Measurements from ENCODE around the gene FOXD1. TPM values are rescaled to one million over a fixed set of nuclear protein-coding genes. Genes with fewer than 3 reads are reported as not detected.

The FOXD1 gene
- polyA plus RNA-seq, 2 of the 4 experiments (the other 2 are of a cell fraction): 2.2 to 8.2 TPM

- Histone ChIP-seq H3K4me2 (no peak overlapping the region), H3K9me3 (no peaks in the 10 kb centered on the region), H3K4me3 (no peak overlapping the region), H3K4me1 (peaks cover 17% of the 10 kb centered on the region), H3K27ac (no peak overlapping the region)
- 71% methylated on average over 4 of the region's 4 CpGs for WGBS (ENCODE audit: missing lambda C conversion rate)
- ChIA-PET POLR2A (interaction anchor here (0.6 kb wide), 1 partner anchor 16 kb away, joined by 8 read pairs; no protein-coding TSS in a partner anchor), CTCF (interaction anchor here (1.1 to 4.8 kb wide), 8 partner anchors 8 to 227 kb away, joined by 3 to 34 read pairs (median 4); no protein-coding TSS in a partner anchor)
- TF ChIP-seq KDM5A (IDR thresholded peaks at IDR 0.05) (no peak), MAFK (IDR thresholded peaks at IDR 0.05; ENCODE audit: partially characterized antibody) (no peak), CHD2 (IDR thresholded peaks at IDR 0.05; ENCODE audit: low read length, partially characterized antibody) (no peak), PHF8 (IDR thresholded peaks at IDR 0.05; ENCODE audit: borderline replicate concordance, low read depth) (no peak), ELK1 (IDR thresholded peaks at IDR 0.05; ENCODE audit: low read depth, low read length) (no peak), RNF2 (IDR thresholded peaks at IDR 0.05; ENCODE audit: borderline replicate concordance, low read depth) (no peak), HEYL (CRISPR knock-in tag; IDR thresholded peaks at IDR 0.05) (no peak), FOSL2 (IDR thresholded peaks at IDR 0.05) (no peak), FOSL2 (CRISPR knock-in tag; IDR thresholded peaks at IDR 0.05) (no peak)
- DNase-seq (ENCODE audit: low read depth in 1 of 2, low spot score in 1 of 2) (no peak), FAIRE-seq (no peak), ATAC-seq (no peak)
Measured at GRCh38 chr5:73442996-73443627, 5.5 kb downstream of the FOXD1 start.

GRCh38 chr5:73442231-73442811 lies 6.3 kb downstream of the FOXD1 start:
- CTCF ChIA-PET: interaction anchor here (0.9 to 4.8 kb wide), 7 partner anchors 9 to 226 kb away, joined by 4 to 34 read pairs (median 6); no protein-coding TSS in a partner anchor
- Histone ChIP-seq H3K27ac (no peak overlapping the region), H3K4me3 (no peak overlapping the region), H3K4me1 (peaks cover 19% of the 10 kb centered on the region), H3K4me2 (no peak overlapping the region), H3K9me3 (no peaks in the 10 kb centered on the region)
- no peak for TF ChIP-seq EHF (CRISPR knock-in tag; IDR thresholded peaks at IDR 0.05)
- TF ChIP-seq POLR2A (IDR thresholded peaks at IDR 0.05; ENCODE audit: low read length): no peak
- TF ChIP-seq RARB (CRISPR knock-in tag; IDR thresholded peaks at IDR 0.05): no peak
- TF ChIP-seq PHF8 (IDR thresholded peaks at IDR 0.05; ENCODE audit: borderline replicate concordance, low read depth): no peak
- TF ChIP-seq GATA3 (IDR thresholded peaks at IDR 0.05; ENCODE audit: borderline replicate concordance): no peak
- no peak for TF ChIP-seq HMGXB4 (CRISPR knock-in tag; IDR thresholded peaks at IDR 0.05; ENCODE audit: borderline replicate concordance)
- TF ChIP-seq CHD2 (IDR thresholded peaks at IDR 0.05; ENCODE audit: low read length, partially characterized antibody): no peak
- TF ChIP-seq BHLHE40 (IDR thresholded peaks at IDR 0.05; ENCODE audit: low read depth, low read length): no peak
- TF ChIP-seq CEBPB (IDR thresholded peaks at IDR 0.05): no peak
- TF ChIP-seq JUN (IDR thresholded peaks at IDR 0.05): no peak
- no peak for ATAC-seq
- DNase-seq (ENCODE audit: low read depth in 1 of 2, low spot score in 1 of 2): no peak
- FAIRE-seq: no peak
- POLR2A ChIA-PET: no interaction called here
- 78% methylated on average over 7 of the region's 7 CpGs for WGBS (ENCODE audit: missing lambda C conversion rate)

- Histone ChIP-seq H3K9me3 (no peaks in the 10 kb centered on the region), H3K27ac (no peak overlapping the region), H3K4me2 (no peak overlapping the region), H3K4me3 (no peak overlapping the region), H3K4me1 (peaks cover 19% of the 10 kb centered on the region)
- no peak for DNase-seq (ENCODE audit: low read depth in 1 of 2, low spot score in 1 of 2)
- no peak for FAIRE-seq
- CTCF ChIA-PET: interaction anchor here (0.6 to 4.8 kb wide), 7 partner anchors 8 to 240 kb away, joined by 3 to 34 read pairs (median 5); no protein-coding TSS in a partner anchor
- no peak for ATAC-seq
- POLR2A ChIA-PET: interaction anchor here (0.6 kb wide), 1 partner anchor 129 kb away, joined by 3 read pairs; no protein-coding TSS in a partner anchor
- TF ChIP-seq ATOH8 (CRISPR knock-in tag; IDR thresholded peaks at IDR 0.05; ENCODE audit: low read depth) (no peak), CBX2 (IDR thresholded peaks at IDR 0.05; ENCODE audit: borderline replicate concordance, low read depth) (no peak), TP53 (CRISPR knock-in tag; IDR thresholded peaks at IDR 0.05) (no peak), MAFK (IDR thresholded peaks at IDR 0.05; ENCODE audit: partially characterized antibody) (no peak), MAX (IDR thresholded peaks at IDR 0.05) (no peak), RNF2 (IDR thresholded peaks at IDR 0.05; ENCODE audit: borderline replicate concordance, low read depth) (no peak), HMGXB4 (CRISPR knock-in tag; IDR thresholded peaks at IDR 0.05; ENCODE audit: borderline replicate concordance) (no peak), JUN (IDR thresholded peaks at IDR 0.05) (no peak), CHD2 (IDR thresholded peaks at IDR 0.05; ENCODE audit: low read length, partially characterized antibody) (no peak), PBX3 (IDR thresholded peaks at IDR 0.05) (no peak), FOSB (CRISPR knock-in tag; IDR thresholded peaks at IDR 0.05) (no peak), HEYL (CRISPR knock-in tag; IDR thresholded peaks at IDR 0.05) (no peak)
Measured at GRCh38 chr5:73441378-73441777, 7.2 kb downstream of the FOXD1 start.
